Smooth muscle cell (in vitro differentiated cells): Measurements from ENCODE around the gene JAG1. TPM values are rescaled to one million over a fixed set of nuclear protein-coding genes. Genes with fewer than 3 reads are reported as not detected.
A peak's percentile ranks its signal among the peaks of the same experiment; 100 is the strongest.

Experiments
- DNase-seq: peaks from one replicate; lab custom pipeline; 2025; ENCODE audit not compliant: unreplicated experiment; lab: John Stamatoyannopoulos, UW
- H2AFZ ChIP-seq: fragments of 200-600 bp; sonication (generic); 2 replicates; pipeline ENCODE4 v1.6.0; 2016; ENCODE audit warnings: antibody characterized with exemption, low read depth, mild to moderate bottlenecking
- H3F3A ChIP-seq: fragments of 200-600 bp; sonication (generic); 2 replicates; pipeline ENCODE4 v1.6.0; 2017; ENCODE audit warnings: antibody characterized with exemption, low read depth
- H3K27ac ChIP-seq: fragments of 200-600 bp; sonication (generic); 2 replicates; pipeline ENCODE4 v1.5.1; 2016; ENCODE audit warnings: low read depth, mild to moderate bottlenecking
- H3K27me3 ChIP-seq: fragments of 200-600 bp; sonication (generic); 2 replicates; pipeline ENCODE4 v1.6.1; 2016; ENCODE audit warnings: low read depth, mild to moderate bottlenecking
- H3K36me3 ChIP-seq: fragments of 200-600 bp; sonication (generic); 2 replicates; pipeline ENCODE4 v1.5.1; 2016; ENCODE audit warnings: low read depth
- H3K4me1 ChIP-seq: fragments of 200-600 bp; sonication (generic); 2 replicates; pipeline ENCODE4 v1.5.1; 2016; ENCODE audit warnings: low read depth
- H3K4me2 ChIP-seq: fragments of 200-600 bp; sonication (generic); 2 replicates; pipeline ENCODE4 v1.6.0; 2016; ENCODE audit warnings: mild to moderate bottlenecking
- H3K4me3 ChIP-seq: fragments of 200-600 bp; sonication (generic); 2 replicates; pipeline ENCODE4 v1.5.1; 2016; ENCODE audit warnings: mild to moderate bottlenecking
- H3K79me2 ChIP-seq: fragments of 200-600 bp; sonication (generic); 2 replicates; pipeline ENCODE4 v1.6.0; 2016; ENCODE audit warnings: low read depth, mild to moderate bottlenecking
- H3K9ac ChIP-seq: fragments of 200-600 bp; sonication (generic); 2 replicates; pipeline ENCODE4 v1.6.0; 2016; ENCODE audit warnings: low read depth
- H3K9me3 ChIP-seq: fragments of 200-600 bp; sonication (generic); replicated peaks from 2 replicates; pipeline ENCODE4 v1.5.1; 2016; ENCODE audit warnings: low read depth
- H4K20me1 ChIP-seq: fragments of 200-600 bp; sonication (generic); 2 replicates; pipeline ENCODE4 v1.6.0; 2016; ENCODE audit warnings: low read depth
- CTCF ChIP-seq: fragments of 200-600 bp; sonication (generic); IDR thresholded peaks from 2 replicates; pipeline ENCODE4 v1.5.1; 2017; ENCODE audit warnings: borderline replicate concordance, mild to moderate bottlenecking, antibody characterized with exemption; ENCODE audit not compliant: insufficient read depth, poor library complexity, severe bottlenecking
- WGBS: methylation state at CpG from one replicate; pipeline ENCODE4 v1.1.7; 2016; ENCODE audit warnings: low lambda C conversion rate; 5-methylcytosine and 5-hydroxymethylcytosine counted together
- polyA plus RNA-seq: library from polyadenylated mRNA; unstranded; fragments of >200 nt; fragmentation: Nextera tagmentation; extraction: Ambion mirVana; gene quantifications from 2 replicates; pipeline ENCODE4 v1.2.1, GENCODE V29; 2016
- total RNA-seq: library from RNA; depleted of rRNA; stranded (reverse); fragments of >200 nt; gene quantifications from 2 replicates; pipeline ENCODE4 v1.2.3, GENCODE V29; 2014

JAG1 gene
- total and polyA plus RNA-seq, 2 experiments from 2014 or later = 45.0 to 126 TPM

- Histone ChIP-seq H3K27ac (peak overlapping the region; percentile 94), H3K4me3 (no peak overlapping the region), H3K36me3 (no peaks in the 10 kb centered on the region), H3K4me1 (peaks cover 83% of the 10 kb centered on the region), H3K79me2 (peaks cover 25% of the 10 kb centered on the region), H3K9ac (no peak overlapping the region), H3K27me3 (no peaks in the 10 kb centered on the region), H3K4me2 (peak overlapping the region; percentile 83), H4K20me1 (peaks cover 46% of the 10 kb centered on the region), H2AFZ (no peak overlapping the region), H3K9me3 (no peaks in the 10 kb centered on the region), H3F3A (peaks cover 38% of the 10 kb centered on the region)
- WGBS = 27% methylated on average over 7 of the region's 7 CpGs
- no peak for DNase-seq
- no peak for TF ChIP-seq CTCF
Measured at GRCh38 chr20:10654630-10655029, 19.2 kb downstream of the JAG1 start.

DNA sequence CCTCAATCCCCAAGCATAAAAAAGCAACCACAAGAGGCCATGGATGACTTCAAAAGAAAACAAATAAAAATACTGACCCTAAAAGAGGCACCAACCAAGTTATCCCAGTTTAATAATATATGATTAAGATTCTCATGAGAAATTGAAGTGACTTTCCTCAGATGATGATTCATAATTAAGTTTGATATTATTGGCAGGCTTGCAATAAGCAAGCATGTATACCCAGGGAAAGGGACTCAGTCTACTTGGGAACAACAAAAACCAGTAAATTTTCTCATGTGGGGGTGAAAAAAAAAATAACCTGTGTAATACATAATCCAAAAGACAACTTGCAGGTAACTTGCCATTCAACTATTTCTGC is 19.6 kb downstream of the JAG1 start:
- H3K36me3 ChIP-seq = no peaks in the 10 kb centered on the region
- H3K4me3 ChIP-seq = no peak overlapping the region
- H3K9ac ChIP-seq = no peak overlapping the region
- peak overlapping the region; percentile 83 for H3K4me2 ChIP-seq
- peaks cover 42% of the 10 kb centered on the region for H3F3A ChIP-seq
- no peak for DNase-seq
- H3K79me2 ChIP-seq = peaks cover 22% of the 10 kb centered on the region
- H4K20me1 ChIP-seq = peaks cover 44% of the 10 kb centered on the region
- peak overlapping the region; percentile 94 for H3K27ac ChIP-seq
- peaks cover 86% of the 10 kb centered on the region for H3K4me1 ChIP-seq
- no peaks in the 10 kb centered on the region for H3K27me3 ChIP-seq
- no peaks in the 10 kb centered on the region for H3K9me3 ChIP-seq
- no peak for TF ChIP-seq CTCF
- no peak overlapping the region for H2AFZ ChIP-seq

GRCh38 chr20:10653599-10654249 is 20.1 kb downstream of the JAG1 start:
- H4K20me1 ChIP-seq = peaks cover 39% of the 10 kb centered on the region
- H3K4me1 ChIP-seq = peaks cover 91% of the 10 kb centered on the region
- H3K9me3 ChIP-seq = no peaks in the 10 kb centered on the region
- H3K4me3 ChIP-seq = peak overlapping the region; percentile 20
- H3K36me3 ChIP-seq = no peaks in the 10 kb centered on the region
- H3K27me3 ChIP-seq = no peaks in the 10 kb centered on the region
- H3K9ac ChIP-seq = peak overlapping the region; percentile 58
- peaks cover 17% of the 10 kb centered on the region for H3K79me2 ChIP-seq
- H3F3A ChIP-seq = peaks cover 44% of the 10 kb centered on the region
- H2AFZ ChIP-seq = no peak overlapping the region
- peak overlapping the region; percentile 83 for H3K4me2 ChIP-seq
- WGBS = 7% methylated on average over 13 of the region's 13 CpGs
- no peak for DNase-seq
- no peak for TF ChIP-seq CTCF
- peak overlapping the region; percentile 94 for H3K27ac ChIP-seq

GRCh38 chr20:10652660-10653261 is 21.0 kb downstream of the JAG1 start:
- H3K9me3 ChIP-seq = no peaks in the 10 kb centered on the region

More at GRCh38 chr20:10652660-10653261, 21.0 kb downstream of the JAG1 start:
- Histone ChIP-seq H3K79me2 (peaks cover 9% of the 10 kb centered on the region), H3K9ac (peak overlapping the region; percentile 58), H3K36me3 (no peaks in the 10 kb centered on the region), H3K27ac (peak overlapping the region; percentile 94), H3K27me3 (no peaks in the 10 kb centered on the region), H3K4me1 (peaks cover 90% of the 10 kb centered on the region), H3K4me3 (peak overlapping the region; percentile 20), H4K20me1 (peaks cover 34% of the 10 kb centered on the region), H3K4me2 (peak overlapping the region; percentile 83), H3F3A (peaks cover 50% of the 10 kb centered on the region), H2AFZ (no peak overlapping the region)
- TF ChIP-seq CTCF = no peak
- WGBS = 49% methylated on average over 9 of the region's 9 CpGs
- DNase-seq = no peak
